Neuronal stem cell (in vitro differentiated cells): Measurements from ENCODE around the gene EXOC6.

Experiments
- DNase-seq: peaks from one replicate; pipeline ENCODE4 v3.0.0-alpha.2; 2013; ENCODE audit warnings: low spot score
- H2AFZ ChIP-seq: one replicate; pipeline ENCODE4 v1.6.1; 2013; ENCODE audit warnings: mild to moderate bottlenecking, low read length, inconsistent platforms
- H2AK5ac ChIP-seq: 2 replicates; pipeline ENCODE4 v1.6.1; 2013; ENCODE audit warnings: low read depth, mild to moderate bottlenecking, inconsistent platforms, low read length, moderate library complexity, mixed read lengths
- H2BK120ac ChIP-seq: 2 replicates; pipeline ENCODE4 v1.6.1; 2013; ENCODE audit warnings: low read depth, mild to moderate bottlenecking, inconsistent platforms, low read length, moderate library complexity, mixed read lengths
- H2BK12ac ChIP-seq: one replicate; pipeline ENCODE4 v1.6.1; 2013; ENCODE audit warnings: low read length, inconsistent platforms
- H2BK15ac ChIP-seq: 2 replicates; pipeline ENCODE4 v1.6.1; 2013; ENCODE audit warnings: mild to moderate bottlenecking, low read length, inconsistent platforms, mixed read lengths
- H2BK5ac ChIP-seq: one replicate; pipeline ENCODE4 v1.6.1; 2013; ENCODE audit warnings: inconsistent platforms, mild to moderate bottlenecking, low read length, moderate library complexity
- H3K14ac ChIP-seq: one replicate; pipeline ENCODE4 v1.6.1; 2013; ENCODE audit warnings: low read length, inconsistent platforms
- H3K18ac ChIP-seq: 2 replicates; pipeline ENCODE4 v1.6.1; 2013; ENCODE audit warnings: low read length, inconsistent platforms
- H3K23ac ChIP-seq: 2 replicates; pipeline ENCODE4 v1.6.1; 2013; ENCODE audit warnings: low read depth, mild to moderate bottlenecking, mixed read lengths, low read length, inconsistent platforms; ENCODE audit not compliant: poor library complexity
- H3K27ac ChIP-seq: replicated peaks from 3 replicates; pipeline ENCODE4 v1.5.1; 2013; ENCODE audit warnings: low read length, inconsistent platforms
- H3K27me3 ChIP-seq, 3 experiments: 2 replicates each; pipeline ENCODE4 v1.6.1; 2013; ENCODE audit warnings: low read length in 3 of 3, mild to moderate bottlenecking in 2 of 3, inconsistent platforms in 1 of 3, low read depth in 1 of 3, mixed read lengths in 1 of 3, moderate library complexity in 1 of 3; ENCODE audit not compliant: control insufficient read depth in 3 of 3, insufficient read depth in 3 of 3
- H3K36me3 ChIP-seq, 2 donors: replicated peaks in 1 of 2; 2 replicates each; pipeline ENCODE4 v1.6.1; 2013; ENCODE audit warnings: low read length in 2 of 2; ENCODE audit not compliant: control insufficient read depth in 2 of 2, insufficient read depth in 2 of 2
- H3K4ac ChIP-seq: 2 replicates; pipeline ENCODE4 v1.6.1; 2013; ENCODE audit warnings: inconsistent platforms, mild to moderate bottlenecking, low read length, moderate library complexity
- H3K4me1 ChIP-seq, 2 donors: 1 replicate in 1 of 2; 2 replicates in 1 of 2; pipeline ENCODE4 v1.6.1; 2013; ENCODE audit warnings: low read length in 2 of 2, low read depth in 1 of 2; ENCODE audit not compliant: control insufficient read depth in 2 of 2, insufficient read depth in 1 of 2
- H3K4me2 ChIP-seq: one replicate; pipeline ENCODE4 v1.6.1; 2013; ENCODE audit warnings: mild to moderate bottlenecking, low read length, inconsistent platforms; ENCODE audit not compliant: insufficient read depth, poor library complexity, severe bottlenecking
- H3K4me3 ChIP-seq, 2 donors: 2 replicates each; pipeline ENCODE4 v1.5.1; 2013; ENCODE audit warnings: low read length in 2 of 2, mild to moderate bottlenecking in 2 of 2, inconsistent platforms in 1 of 2, moderate library complexity in 1 of 2
- H3K79me1 ChIP-seq: one replicate; pipeline ENCODE4 v1.6.1; 2013; ENCODE audit warnings: low read depth, mild to moderate bottlenecking, inconsistent platforms, low read length, moderate library complexity
- H3K9ac ChIP-seq: one replicate; pipeline ENCODE4 v1.6.1; 2013; ENCODE audit warnings: mild to moderate bottlenecking, low read depth, low read length, inconsistent platforms; ENCODE audit not compliant: poor library complexity
- H3K9me3 ChIP-seq, 2 donors: replicated peaks in 1 of 2; 2 replicates each; pipeline versions ENCODE3 to v1.6.1; 2013; ENCODE audit warnings: low read length in 2 of 2, mild to moderate bottlenecking in 2 of 2, inconsistent platforms in 1 of 2, low read depth in 1 of 2, mixed read lengths in 1 of 2, moderate library complexity in 1 of 2; ENCODE audit not compliant: control insufficient read depth in 2 of 2, insufficient read depth in 1 of 2
- H4K8ac ChIP-seq: one replicate; pipeline ENCODE4 v1.6.1; 2013; ENCODE audit warnings: low read depth, mild to moderate bottlenecking, inconsistent platforms, low read length, moderate library complexity
- H4K91ac ChIP-seq: one replicate; pipeline ENCODE4 v1.6.1; 2013; ENCODE audit warnings: low read length, low read depth, mild to moderate bottlenecking, inconsistent platforms; ENCODE audit not compliant: poor library complexity
- WGBS, 2 donors: extraction: QIAGEN DNeasy Blood & Tissue Kit; methylation state at CpG; one replicate each; pipeline ENCODE4 v1.1.7; 2013; ENCODE audit warnings: missing lambda C conversion rate in 2 of 2, mixed read lengths in 1 of 2; ENCODE audit not compliant: insufficient read length in 2 of 2, insufficient replicate concordance in 1 of 2; ENCODE audit errors: extremely low coverage in 2 of 2; 5-methylcytosine and 5-hydroxymethylcytosine counted together

The EXOC6 gene

GRCh38 chr10:93079663-93080349 is 231.5 kb downstream of the EXOC6 start:
- Histone ChIP-seq H3K4ac (no peak overlapping the region), H3K4me2 (no peak overlapping the region), H3K9me3 (peaks cover 0 to 2% of the 10 kb centered on the region in 2 donors), H2AFZ (no peak overlapping the region), H3K18ac (no peak overlapping the region), H3K27me3 (peaks cover 10 to 48% (median 23%) of the 10 kb centered on the region in 3 experiments), H3K36me3 (no peaks in the 10 kb centered on the region), H2AK5ac (no peak overlapping the region), H2BK5ac (no peak overlapping the region), H3K14ac (no peak overlapping the region), H3K9ac (no peak overlapping the region), H3K4me1 (peaks cover 6 to 7% of the 10 kb centered on the region in 2 donors), H3K27ac (no peak overlapping the region), H3K4me3 (no peak overlapping the region), H2BK15ac (no peak overlapping the region), H4K8ac (no peak overlapping the region), H4K91ac (no peak overlapping the region), H2BK120ac (no peak overlapping the region), H3K23ac (peak overlapping the region; percentile 69), H2BK12ac (no peak overlapping the region), H3K79me1 (no peaks in the 10 kb centered on the region)
- no peak for DNase-seq
- WGBS, 2 donors, result no CpG with 5 or more reads among the region's 9 CpGs

GRCh38 chr10:93080350-93081046 is 232.2 kb downstream of the EXOC6 start:
- WGBS, 2 donors, result no CpG with 5 or more reads among the region's 22 CpGs
- H4K8ac ChIP-seq, result no peak overlapping the region
- H3K23ac ChIP-seq, result peak overlapping the region; percentile 28
- no peaks in the 10 kb centered on the region for H3K9me3 ChIP-seq
- H3K14ac ChIP-seq, result no peak overlapping the region
- H2BK15ac ChIP-seq, result no peak overlapping the region
- peaks cover 5 to 41% (median 16%) of the 10 kb centered on the region in 3 experiments for H3K27me3 ChIP-seq
- peak overlapping the region; percentile 6 for H3K18ac ChIP-seq
- no peak for DNase-seq
- H2AK5ac ChIP-seq, result peak overlapping the region; percentile 20
- no peak overlapping the region for H3K9ac ChIP-seq
- H3K27ac ChIP-seq, result no peak overlapping the region
- no peak overlapping the region for H2BK120ac ChIP-seq
- H3K4ac ChIP-seq, result no peak overlapping the region
- H2AFZ ChIP-seq, result no peak overlapping the region
- no peak overlapping the region for H2BK12ac ChIP-seq
- H4K91ac ChIP-seq, result no peak overlapping the region
- H3K4me1 ChIP-seq, result peaks cover 4% of the 10 kb centered on the region in 2 donors
- H3K79me1 ChIP-seq, result no peaks in the 10 kb centered on the region
- H3K36me3 ChIP-seq, result no peaks in the 10 kb centered on the region
- H2BK5ac ChIP-seq, result no peak overlapping the region
- no peak overlapping the region for H3K4me3 ChIP-seq
- no peak overlapping the region for H3K4me2 ChIP-seq

GRCh38 chr10:93081318-93081717 is 233.0 kb downstream of the EXOC6 start:
- no peak overlapping the region for H3K14ac ChIP-seq
- H3K27me3 ChIP-seq, result peaks cover 0 to 36% (median 8%) of the 10 kb centered on the region in 3 experiments
- no peak overlapping the region for H2BK5ac ChIP-seq
- H3K4me1 ChIP-seq, result peaks cover 3 to 4% of the 10 kb centered on the region in 2 donors
- DNase-seq, result no peak
- no peak overlapping the region for H3K4ac ChIP-seq
- no peaks in the 10 kb centered on the region for H3K9me3 ChIP-seq
- no peak overlapping the region for H2AFZ ChIP-seq
- no peak overlapping the region for H2BK15ac ChIP-seq
- no peak overlapping the region for H2AK5ac ChIP-seq
- no peak overlapping the region for H4K8ac ChIP-seq
- H3K4me3 ChIP-seq, result no peak overlapping the region
- H3K27ac ChIP-seq, result no peak overlapping the region
- H3K4me2 ChIP-seq, result no peak overlapping the region
- H3K9ac ChIP-seq, result no peak overlapping the region
- H3K18ac ChIP-seq, result no peak overlapping the region
- H2BK12ac ChIP-seq, result no peak overlapping the region
- H2BK120ac ChIP-seq, result no peak overlapping the region
- no peaks in the 10 kb centered on the region for H3K79me1 ChIP-seq
- H3K23ac ChIP-seq, result no peak overlapping the region
- no peak overlapping the region for H4K91ac ChIP-seq
- WGBS, 2 donors, result no CpG with 5 or more reads among the region's 3 CpGs
- H3K36me3 ChIP-seq, result no peaks in the 10 kb centered on the region

GRCh38 chr10:93081834-93082233 is 233.5 kb downstream of the EXOC6 start:
- Histone ChIP-seq H3K4ac (no peak overlapping the region), H3K4me2 (no peak overlapping the region), H2AK5ac (no peak overlapping the region), H4K91ac (no peak overlapping the region), H3K4me1 (peaks cover 3 to 4% of the 10 kb centered on the region in 2 donors), H3K4me3 (no peak overlapping the region), H3K27ac (no peak overlapping the region), H4K8ac (no peak overlapping the region), H3K9me3 (no peaks in the 10 kb centered on the region), H3K14ac (no peak overlapping the region), H3K18ac (no peak overlapping the region), H3K79me1 (no peaks in the 10 kb centered on the region), H3K36me3 (no peaks in the 10 kb centered on the region), H2BK5ac (no peak overlapping the region), H3K9ac (no peak overlapping the region), H2BK120ac (no peak overlapping the region), H2AFZ (no peak overlapping the region), H3K27me3 (peaks cover 0 to 31% (median 3%) of the 10 kb centered on the region in 3 experiments), H2BK12ac (no peak overlapping the region), H3K23ac (no peak overlapping the region), H2BK15ac (no peak overlapping the region)
- DNase-seq, result no peak
- WGBS, 2 donors, result no CpG with 5 or more reads among the region's 10 CpGs
